ENCODE results near the gene CCDC86. TPM values are rescaled to one million over a fixed set of nuclear protein-coding genes. Genes with fewer than 3 reads are reported as not detected.

Gene CCDC86
- total RNA-seq, 2 donors from 2014 or later = 10.9 to 32.1 TPM

- Histone ChIP-seq H3K9me3 (no peaks in the 10 kb centered on the region), H3K4me1 (no peaks in the 10 kb centered on the region), H3K27me3 (no peaks in the 10 kb centered on the region), H3K9ac (ENCODE audit: low read depth in 2 of 2, low read length in 2 of 2) (no peak overlapping the region), H3K27ac (no peak overlapping the region), H3K4me3 (no peak overlapping the region), H3K36me3 (no peaks in the 10 kb centered on the region)
- intact Hi-C loops (cut with DNase I) = no loop called here
- no peak for TF ChIP-seq CTCF (IDR thresholded peaks at IDR 0.05)
- no peak for DNase-seq
Measured at GRCh38 chr11:60801194-60801593, 40.7 kb upstream of the CCDC86 start.

GRCh38 chr11:60803273-60803936 lies 38.5 kb upstream of the CCDC86 start:
- Histone ChIP-seq H3K27ac (no peak overlapping the region), H3K9ac (ENCODE audit: low read depth in 2 of 2, low read length in 2 of 2) (no peak overlapping the region), H3K4me1 (no peaks in the 10 kb centered on the region), H3K9me3 (no peaks in the 10 kb centered on the region), H3K4me3 (no peak overlapping the region), H3K27me3 (no peaks in the 10 kb centered on the region), H3K36me3 (no peaks in the 10 kb centered on the region)
- no peak for DNase-seq
- no peak for TF ChIP-seq CTCF (IDR thresholded peaks at IDR 0.05)
- intact Hi-C loops (cut with DNase I) = no loop called here

- no peak for TF ChIP-seq CTCF (IDR thresholded peaks at IDR 0.05)
- no peak overlapping the region for H3K9ac ChIP-seq (ENCODE audit: low read depth in 2 of 2, low read length in 2 of 2)
- H3K36me3 ChIP-seq = no peaks in the 10 kb centered on the region
- no peaks in the 10 kb centered on the region for H3K27me3 ChIP-seq
- DNase-seq = no peak
- no peaks in the 10 kb centered on the region for H3K9me3 ChIP-seq
- no peak overlapping the region for H3K4me3 ChIP-seq
- no peak overlapping the region for H3K27ac ChIP-seq
- H3K4me1 ChIP-seq = no peaks in the 10 kb centered on the region
- intact Hi-C loops (cut with DNase I) = no loop called here
Measured at GRCh38 chr11:60809249-60809648, 32.7 kb upstream of the CCDC86 start.

- Histone ChIP-seq H3K9ac (ENCODE audit: low read depth in 2 of 2, low read length in 2 of 2) (no peak overlapping the region), H3K4me1 (no peaks in the 10 kb centered on the region), H3K36me3 (no peaks in the 10 kb centered on the region), H3K9me3 (no peaks in the 10 kb centered on the region), H3K27ac (no peak overlapping the region), H3K27me3 (no peaks in the 10 kb centered on the region), H3K4me3 (no peak overlapping the region)
- TF ChIP-seq CTCF (IDR thresholded peaks at IDR 0.05) = no peak
- intact Hi-C loops (cut with DNase I) = no loop called here
- DNase-seq = no peak
Measured at GRCh38 chr11:60809691-60810090, 32.2 kb upstream of the CCDC86 start.

- Histone ChIP-seq H3K36me3 (no peaks in the 10 kb centered on the region), H3K27ac (no peak overlapping the region), H3K9ac (ENCODE audit: low read depth in 2 of 2, low read length in 2 of 2) (no peak overlapping the region), H3K4me3 (no peak overlapping the region), H3K4me1 (no peaks in the 10 kb centered on the region), H3K9me3 (no peaks in the 10 kb centered on the region), H3K27me3 (no peaks in the 10 kb centered on the region)
- DNase-seq = no peak
- intact Hi-C loops (cut with DNase I) = no loop called here
- TF ChIP-seq CTCF (IDR thresholded peaks at IDR 0.05) = no peak
Measured at GRCh38 chr11:60810151-60810550, 31.8 kb upstream of the CCDC86 start.
